CD4-positive, alpha-beta T cell treated with Interleukin-6 at 100 ng/mL for 8 hours (primary cell): ENCODE results near the gene EPO.
"Not testable (repeated sequence)": the region's sequence is repeated elsewhere in the genome, so short reads cannot be mapped to it uniquely, and the experiment has no call there.

Experiments
- DNase-seq: peaks from one replicate; pipeline ENCODE4 v3.0.0-alpha.2; 2020; ENCODE audit warnings: mixed read lengths, low spot score

EPO gene

GRCh38 chr7:100739934-100740333 lies 19.7 kb downstream of the EPO start:
- DNase-seq, result no peak

- no peak for DNase-seq
These were observed 24.3 kb downstream of the EPO start for GRCh38 chr7:100744605-100745004.

GRCh38 chr7:100745184-100745583 lies 24.9 kb downstream of the EPO start:
- no peak for DNase-seq

- no peak for DNase-seq
These were observed 32.7 kb downstream of the EPO start for GRCh38 chr7:100752994-100753393.

- no peak for DNase-seq
These were observed 33.5 kb downstream of the EPO start for GRCh38 chr7:100753750-100754149.

GRCh38 chr7:100759357-100760171 lies 39.3 kb downstream of the EPO start:
- no peak for DNase-seq

GRCh38 chr7:100762841-100763240 lies 42.6 kb downstream of the EPO start:
- DNase-seq, result not testable (repeated sequence)

GRCh38 chr7:100763556-100764140 lies 43.4 kb downstream of the EPO start:
- no peak for DNase-seq

- no peak for DNase-seq
These were observed 44.6 kb downstream of the EPO start for GRCh38 chr7:100764841-100765240.

GRCh38 chr7:100765250-100765649 lies 45.0 kb downstream of the EPO start:
- DNase-seq, result no peak

- no peak for DNase-seq
These were observed 48.5 kb downstream of the EPO start for GRCh38 chr7:100768784-100769183.
